GM18505 (cell line): ENCODE data around the gene DYRK2.

ENCODE experiments used
- ATAC-seq: cut with Tn5 transposase; IDR thresholded peaks from one replicate; pipeline ENCODE4 v1.9.1; 2021; ENCODE audit not compliant: unreplicated experiment
- POLR2A ChIP-seq: IDR thresholded peaks from 4 replicates; pipeline ENCODE4 v1.6.1; 2011; ENCODE audit warnings: borderline replicate concordance; ENCODE audit not compliant: insufficient read depth, insufficient read length; ENCODE audit errors: extremely low read depth

DYRK2 gene

GRCh38 chr12:67633024-67633610 lies 15.4 kb upstream of the DYRK2 start:
- no peak for TF ChIP-seq POLR2A
- ATAC-seq: no peak

GRCh38 chr12:67633708-67634107 lies 14.8 kb upstream of the DYRK2 start:
- TF ChIP-seq POLR2A: no peak
- ATAC-seq: no peak

GRCh38 chr12:67634303-67634761 lies 14.2 kb upstream of the DYRK2 start:
- TF ChIP-seq POLR2A: no peak
- ATAC-seq: no peak

GRCh38 chr12:67637718-67638117 lies 10.8 kb upstream of the DYRK2 start:
- TF ChIP-seq POLR2A: no peak
- no peak for ATAC-seq

GRCh38 chr12:67638694-67639093 lies 9.9 kb upstream of the DYRK2 start:
- no peak for ATAC-seq
- no peak for TF ChIP-seq POLR2A

GRCh38 chr12:67640863-67641262 lies 7.7 kb upstream of the DYRK2 start:
- no peak for ATAC-seq
- TF ChIP-seq POLR2A: no peak

GRCh38 chr12:67645126-67645525 lies 3.4 kb upstream of the DYRK2 start:
- no peak for TF ChIP-seq POLR2A

GRCh38 chr12:67645601-67646000 lies 2.9 kb upstream of the DYRK2 start:
- no peak for TF ChIP-seq POLR2A
- no peak for ATAC-seq

More at GRCh38 chr12:67645126-67645525, 3.4 kb upstream of the DYRK2 start:
- ATAC-seq: no peak

GRCh38 chr12:67646775-67647174 lies 1.8 kb upstream of the DYRK2 start:
- no peak for TF ChIP-seq POLR2A
- no peak for ATAC-seq

- no peak for ATAC-seq
- no peak for TF ChIP-seq POLR2A
These were observed 1.3 kb upstream of the DYRK2 start for GRCh38 chr12:67647181-67647798.

- no peak for TF ChIP-seq POLR2A
- peak; percentile 21 for ATAC-seq
These were observed 585 bp upstream of the DYRK2 start for GRCh38 chr12:67647799-67648520.

GRCh38 chr12:67649261-67649569 lies 670 bp downstream of the DYRK2 start:
- ATAC-seq: peak; percentile 31
- no peak for TF ChIP-seq POLR2A

GRCh38 chr12:67649570-67650387 lies 1.2 kb downstream of the DYRK2 start:
- ATAC-seq: peak; percentile 12

More at GRCh38 chr12:67649570-67650387, 1.2 kb downstream of the DYRK2 start:
- peak; percentile 17 for TF ChIP-seq POLR2A
